DND-41 (cell line): Measurements from ENCODE around the gene DPEP2NB.

Experiments used
- ATAC-seq: fragments of 200-7000 bp; cut with Tn5 transposase; 3 replicates; pipeline ENCODE4 v1.9.1; 2021; ENCODE audit warnings: low read depth; ENCODE audit not compliant: insufficient read depth
- DNase-seq: peaks from one replicate; pipeline ENCODE4 v3.0.0-alpha.2; 2020
- H2AFZ ChIP-seq: 2 replicates; pipeline ENCODE4 v1.6.0; 2012; ENCODE audit warnings: low read depth, low read length
- H3K27ac ChIP-seq: 2 replicates; pipeline ENCODE4 v1.5.1; 2012; ENCODE audit warnings: low read length, inconsistent platforms
- H3K27me3 ChIP-seq: fragments of 200-600 bp; sonication (generic); 2 replicates; pipeline ENCODE4 v1.6.0; 2012; ENCODE audit warnings: low read length, mild to moderate bottlenecking, inconsistent platforms; ENCODE audit not compliant: insufficient read depth, poor library complexity
- H3K36me3 ChIP-seq: 2 replicates; pipeline ENCODE4 v1.5.1; 2012; ENCODE audit warnings: low read length, inconsistent platforms; ENCODE audit not compliant: insufficient read depth
- H3K4me1 ChIP-seq: 2 replicates; pipeline ENCODE4 v1.5.1; 2012; ENCODE audit warnings: mild to moderate bottlenecking, low read length; ENCODE audit not compliant: insufficient read depth
- H3K4me2 ChIP-seq: 2 replicates; pipeline ENCODE4 v1.6.0; 2012; ENCODE audit warnings: mild to moderate bottlenecking, moderate library complexity, low read length, inconsistent platforms; ENCODE audit not compliant: insufficient read depth
- H3K4me3 ChIP-seq, 2 experiments: fragments of 200-600 bp in 1 of 2; shearing (Covaris generic) in 1 of 2; 2 replicates each; pipeline ENCODE4 v1.5.1; 2012 to 2016; ENCODE audit warnings: inconsistent platforms in 2 of 2, low read length in 2 of 2, mild to moderate bottlenecking in 2 of 2, low read depth in 1 of 2, moderate library complexity in 1 of 2
- H3K79me2 ChIP-seq: 2 replicates; pipeline ENCODE4 v1.6.0; 2012; ENCODE audit warnings: low read length, inconsistent platforms; ENCODE audit not compliant: insufficient read depth
- H3K9ac ChIP-seq: 2 replicates; pipeline ENCODE4 v1.6.0; 2012; ENCODE audit warnings: low read depth, mild to moderate bottlenecking, inconsistent platforms, low read length, moderate library complexity
- H3K9me3 ChIP-seq: 2 replicates; pipeline ENCODE4 v1.5.1; 2012; ENCODE audit warnings: low read length, moderate library complexity, mild to moderate bottlenecking, inconsistent platforms; ENCODE audit not compliant: insufficient read depth, severe bottlenecking
- H4K20me1 ChIP-seq: 2 replicates; pipeline ENCODE4 v1.6.0; 2012; ENCODE audit warnings: low read length; ENCODE audit not compliant: insufficient read depth
- CTCF ChIP-seq: IDR thresholded peaks from 2 replicates; pipeline ENCODE4 v1.5.1; 2012; ENCODE audit warnings: borderline replicate concordance, low read length, moderate library complexity, mild to moderate bottlenecking; ENCODE audit not compliant: poor library complexity, severe bottlenecking; ENCODE audit errors: extremely low read depth
- EZH2 ChIP-seq: IDR thresholded peaks from 3 replicates; pipeline ENCODE4 v1.6.1; 2012; ENCODE audit warnings: borderline replicate concordance, low read depth, mild to moderate bottlenecking, moderate library complexity, low read length, inconsistent platforms; ENCODE audit not compliant: severe bottlenecking

Gene DPEP2NB

GRCh38 chr16:68047987-68048386 lies 32.3 kb upstream of the DPEP2NB start:
- TF ChIP-seq CTCF (no peak), EZH2 (no peak)
- Histone ChIP-seq H3K9me3 (no peaks in the 10 kb centered on the region), H3K27me3 (no peaks in the 10 kb centered on the region), H3K9ac (no peak overlapping the region), H2AFZ (no peak overlapping the region), H3K27ac (no peak overlapping the region), H3K4me2 (no peak overlapping the region), H3K79me2 (no peaks in the 10 kb centered on the region), H3K4me1 (no peaks in the 10 kb centered on the region), H3K4me3 (no peak overlapping the region), H4K20me1 (no peaks in the 10 kb centered on the region), H3K36me3 (peaks cover 28% of the 10 kb centered on the region)
- no peak for DNase-seq
- ATAC-seq: no peak

GRCh38 chr16:68046106-68046505 lies 30.4 kb upstream of the DPEP2NB start:
- Histone ChIP-seq H3K4me3 (no peak overlapping the region), H2AFZ (no peak overlapping the region), H3K9me3 (no peaks in the 10 kb centered on the region), H3K79me2 (no peaks in the 10 kb centered on the region), H3K27me3 (no peaks in the 10 kb centered on the region), H4K20me1 (no peaks in the 10 kb centered on the region), H3K27ac (no peak overlapping the region), H3K4me1 (no peaks in the 10 kb centered on the region), H3K4me2 (no peak overlapping the region), H3K36me3 (peaks cover 20% of the 10 kb centered on the region), H3K9ac (no peak overlapping the region)
- TF ChIP-seq EZH2 (no peak), CTCF (no peak)
- DNase-seq (no peak), ATAC-seq (no peak)

- H3K4me2 ChIP-seq: no peak overlapping the region
- H3K9me3 ChIP-seq: no peaks in the 10 kb centered on the region
- no peaks in the 10 kb centered on the region for H4K20me1 ChIP-seq
- no peaks in the 10 kb centered on the region for H3K27me3 ChIP-seq
- H3K9ac ChIP-seq: no peak overlapping the region
- TF ChIP-seq EZH2 (no peak), CTCF (no peak)
- H3K79me2 ChIP-seq: no peaks in the 10 kb centered on the region
- no peak overlapping the region for H3K4me3 ChIP-seq
- DNase-seq (no peak), ATAC-seq (no peak)
- no peak overlapping the region for H3K27ac ChIP-seq
- H3K4me1 ChIP-seq: no peaks in the 10 kb centered on the region
- no peak overlapping the region for H2AFZ ChIP-seq
- H3K36me3 ChIP-seq: peaks cover 14% of the 10 kb centered on the region; the same call in 1 of the 2 replicates
Observed at GRCh38 chr16:68041783-68042182, 26.1 kb upstream of the DPEP2NB start.
